NB4 (cell line): ENCODE measurements around the gene TXLNA.

ENCODE experiments used
- DNase-seq: peaks from one replicate; pipeline ENCODE4 v3.0.0; 2010; ENCODE audit warnings: low read depth
- H3K4me3 ChIP-seq: one replicate; pipeline ENCODE4 v1.5.1; 2011; ENCODE audit warnings: mild to moderate bottlenecking, low read depth, low read length, moderate library complexity
- CTCF ChIP-seq: IDR thresholded peaks from one replicate; pipeline ENCODE4 v1.5.1; 2012; ENCODE audit warnings: low read depth, low read length
- MYC ChIP-seq: IDR thresholded peaks from 2 replicates; pipeline ENCODE4 v1.6.1; 2011; ENCODE audit warnings: low read depth, low read length
- POLR2A ChIP-seq: IDR thresholded peaks from 2 replicates; pipeline ENCODE4 v1.6.1; 2011; ENCODE audit warnings: mild to moderate bottlenecking; ENCODE audit not compliant: insufficient read length; ENCODE audit errors: extremely low read depth
- TF ChIP-seq, protein P1 (sequence below): IDR thresholded peaks from 2 replicates; pipeline ENCODE4 v1.6.1; 2011; ENCODE audit warnings: low read depth, low read length

TXLNA gene

GRCh38 chr1:32172621-32173245 is 6.7 kb upstream of the TXLNA start:
- DNase-seq = no peak
- no peak overlapping the region for H3K4me3 ChIP-seq
- TF ChIP-seq, protein P1, sequence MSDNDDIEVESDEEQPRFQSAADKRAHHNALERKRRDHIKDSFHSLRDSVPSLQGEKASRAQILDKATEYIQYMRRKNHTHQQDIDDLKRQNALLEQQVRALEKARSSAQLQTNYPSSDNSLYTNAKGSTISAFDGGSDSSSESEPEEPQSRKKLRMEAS = no peak
- no peak for TF ChIP-seq CTCF
- no peak for TF ChIP-seq MYC
- TF ChIP-seq POLR2A = no peak

DNA sequence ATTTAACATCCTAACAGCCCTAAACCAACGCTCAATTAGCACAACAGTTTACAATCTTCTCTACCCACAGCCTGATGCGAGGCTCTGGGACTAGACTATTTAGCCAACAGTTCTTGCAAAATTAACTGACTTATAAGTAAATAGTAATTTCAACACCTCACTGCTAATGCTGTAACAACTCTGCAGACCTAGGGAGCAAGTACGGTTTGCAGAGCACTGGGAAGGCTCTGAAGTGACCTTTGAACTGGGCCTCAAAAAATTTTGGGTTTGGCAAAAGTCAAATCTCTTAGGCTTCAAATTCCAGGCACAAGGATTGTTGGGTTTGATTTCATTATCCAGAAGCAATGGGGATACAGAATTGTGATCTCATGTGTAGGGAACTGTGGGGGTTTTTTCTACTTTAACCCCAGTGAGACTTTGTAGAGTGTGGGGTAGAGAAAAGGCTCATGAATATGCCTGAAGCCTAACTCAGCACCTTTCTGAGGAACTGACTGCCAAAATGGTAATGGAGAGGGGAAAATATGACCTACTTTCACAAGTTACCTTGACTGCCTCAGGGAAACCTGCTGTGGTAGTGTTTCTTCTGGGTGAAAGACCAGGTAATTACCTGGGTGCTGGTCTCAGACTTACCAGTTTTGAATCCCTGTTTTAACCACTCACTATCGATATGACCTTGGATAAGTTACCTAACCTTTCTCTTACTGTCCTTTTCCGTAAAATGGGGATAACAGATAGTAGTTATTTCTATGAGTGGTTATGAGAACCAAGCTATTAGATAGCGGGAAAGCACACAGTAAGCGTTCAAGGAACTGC is 889 bp upstream of the TXLNA start:
- peak; percentile 62 for DNase-seq
- peak overlapping the region; percentile 60 for H3K4me3 ChIP-seq
- TF ChIP-seq CTCF = no peak
- no peak for TF ChIP-seq POLR2A
- TF ChIP-seq MYC = no peak
- TF ChIP-seq, protein P1 = no peak

DNA sequence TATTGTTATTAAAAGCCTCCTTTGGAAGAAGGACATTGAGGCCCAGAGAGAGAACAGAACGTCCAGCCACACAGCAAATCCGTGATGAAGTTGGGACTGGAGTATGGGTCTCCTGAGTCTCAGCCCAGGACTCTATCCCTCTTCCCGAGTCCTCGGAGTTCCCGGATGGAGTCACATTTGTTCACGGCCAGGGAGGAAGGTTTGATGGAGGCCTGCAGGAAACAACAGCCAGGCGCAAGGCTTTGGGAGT is 357 bp upstream of the TXLNA start:
- H3K4me3 ChIP-seq = peak overlapping the region; percentile 60
- TF ChIP-seq, protein P1 = no peak
- TF ChIP-seq CTCF (no peak), MYC (no peak), POLR2A (no peak)
- no peak for DNase-seq

GRCh38 chr1:32180186-32181060 is 948 bp downstream of the TXLNA start:
- H3K4me3 ChIP-seq = peak overlapping the region; percentile 91
- DNase-seq = peak; percentile 62
- TF ChIP-seq MYC (no peak), CTCF (no peak), POLR2A (no peak)
- TF ChIP-seq, protein P1 = no peak

DNA sequence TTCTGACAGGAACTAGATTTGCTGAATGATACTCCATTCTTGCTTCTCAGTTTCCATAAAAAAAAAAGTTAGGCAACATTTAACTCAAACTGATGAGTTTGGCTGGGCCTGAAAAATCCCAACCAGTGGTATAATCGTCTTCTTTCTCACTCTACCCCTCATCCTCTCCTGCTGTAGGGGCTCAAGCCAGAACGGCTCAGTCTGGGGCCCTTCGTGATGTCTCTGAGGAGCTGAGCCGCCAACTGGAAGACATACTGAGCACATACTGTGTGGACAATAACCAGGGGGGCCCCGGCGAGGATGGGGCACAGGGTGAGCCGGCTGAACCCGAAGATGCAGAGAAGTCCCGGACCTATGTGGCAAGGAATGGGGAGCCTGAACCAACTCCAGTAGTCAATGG is 1.6 kb downstream of the TXLNA start:
- H3K4me3 ChIP-seq = peak overlapping the region; percentile 91
- DNase-seq = no peak
- TF ChIP-seq MYC (no peak), POLR2A (no peak), CTCF (no peak)
